Thoracic aorta (tissue), 2 donors: Measurements from ENCODE around the gene CDH26. TPM values are rescaled to one million over a fixed set of nuclear protein-coding genes. Genes with fewer than 3 reads are reported as not detected.
A peak's percentile ranks its signal among the peaks of the same experiment; 100 is the strongest.

Source experiments
- ATAC-seq: fragments of 150-250 bp; one replicate; pipeline ENCODE4 v1.8.0; 2017; ENCODE audit warnings: low read depth; ENCODE audit not compliant: insufficient number of reproducible peaks, low FRiP score
- DNase-seq: peaks from one replicate; pipeline ENCODE4 v3.0.0-alpha.2; 2020; ENCODE audit warnings: low spot score
- H3K27ac ChIP-seq, 2 donors: fragments of 200-600 bp; sonication (generic); 1 replicate in 1 of 2; 2 replicates in 1 of 2; pipeline ENCODE4 v1.5.1; 2016; ENCODE audit warnings: mild to moderate bottlenecking in 2 of 2, moderate library complexity in 2 of 2
- H3K27me3 ChIP-seq: fragments of 200-600 bp; sonication (generic); replicated peaks from 2 replicates; pipeline ENCODE4 v1.6.0; 2016; ENCODE audit warnings: mild to moderate bottlenecking; ENCODE audit not compliant: insufficient read depth
- H3K36me3 ChIP-seq: fragments of 200-600 bp; sonication (generic); one replicate; pipeline ENCODE4 v1.5.1; 2016
- H3K4me1 ChIP-seq, 2 donors: fragments of 200-600 bp; sonication (generic); 1 replicate in 1 of 2; 2 replicates in 1 of 2; pipeline versions ENCODE4 v1.5.1 to v1.6.0; 2016; ENCODE audit warnings: low read depth in 2 of 2, mild to moderate bottlenecking in 1 of 2; ENCODE audit not compliant: control insufficient read depth in 1 of 2
- H3K4me3 ChIP-seq: fragments of 200-600 bp; sonication (generic); 2 replicates; pipeline ENCODE4 v1.5.1; 2016; ENCODE audit warnings: mild to moderate bottlenecking
- H3K9me3 ChIP-seq: fragments of 200-600 bp; sonication (generic); 2 replicates; pipeline ENCODE4 v1.5.1; 2016
- CTCF ChIP-seq: fragments of 200-600 bp; sonication (generic); IDR thresholded peaks from one replicate; pipeline ENCODE4 v1.5.1; 2019; ENCODE audit warnings: antibody characterized with exemption
- total RNA-seq, 2 donors: library from RNA; depleted of rRNA; stranded (reverse); fragments of >200 nt; gene quantifications; one replicate each; pipeline versions ENCODE4 v1.1.0 to v1.2.3, GENCODE V29; 2016

The CDH26 gene
- total RNA-seq, 2 donors from 2014 or later = 2.3 to 2.5 TPM

- Histone ChIP-seq H3K4me3 (no peak overlapping the region), H3K9me3 (no peaks in the 10 kb centered on the region), H3K4me1 (peaks cover 0 to 6% of the 10 kb centered on the region in 2 donors), H3K27me3 (no peaks in the 10 kb centered on the region), H3K27ac (no peak overlapping the region), H3K36me3 (peaks cover 23% of the 10 kb centered on the region)
- no peak for DNase-seq
- TF ChIP-seq CTCF = no peak
- ATAC-seq = no peak
Measured at GRCh38 chr20:59947376-59947775, 10.8 kb upstream of the CDH26 start.

- H3K9me3 ChIP-seq = no peaks in the 10 kb centered on the region
- DNase-seq (no peak), ATAC-seq (no peak)
- peaks cover 0 to 6% of the 10 kb centered on the region in 2 donors for H3K4me1 ChIP-seq
- no peak overlapping the region for H3K27ac ChIP-seq
- H3K27me3 ChIP-seq = no peaks in the 10 kb centered on the region
- no peak overlapping the region for H3K4me3 ChIP-seq
- TF ChIP-seq CTCF = no peak
- peaks cover 21% of the 10 kb centered on the region for H3K36me3 ChIP-seq
Measured at GRCh38 chr20:59948212-59948611, 10.0 kb upstream of the CDH26 start.

- ATAC-seq (no peak), DNase-seq (no peak)
- Histone ChIP-seq H3K4me1 (peaks cover 0 to 6% of the 10 kb centered on the region in 2 donors), H3K4me3 (no peak overlapping the region), H3K36me3 (peaks cover 13% of the 10 kb centered on the region), H3K9me3 (no peaks in the 10 kb centered on the region), H3K27ac (no peak overlapping the region), H3K27me3 (no peaks in the 10 kb centered on the region)
- TF ChIP-seq CTCF = peak; percentile 54
Measured at GRCh38 chr20:59948828-59949720, 9.1 kb upstream of the CDH26 start.

GRCh38 chr20:59949911-59950310 is 8.3 kb upstream of the CDH26 start:
- no peak for DNase-seq
- no peak for ATAC-seq
- TF ChIP-seq CTCF = no peak
- Histone ChIP-seq H3K27me3 (no peaks in the 10 kb centered on the region), H3K4me3 (no peak overlapping the region), H3K4me1 (peaks cover 0 to 6% of the 10 kb centered on the region in 2 donors), H3K9me3 (no peaks in the 10 kb centered on the region), H3K27ac (no peak overlapping the region), H3K36me3 (peaks cover 6% of the 10 kb centered on the region)

DNA sequence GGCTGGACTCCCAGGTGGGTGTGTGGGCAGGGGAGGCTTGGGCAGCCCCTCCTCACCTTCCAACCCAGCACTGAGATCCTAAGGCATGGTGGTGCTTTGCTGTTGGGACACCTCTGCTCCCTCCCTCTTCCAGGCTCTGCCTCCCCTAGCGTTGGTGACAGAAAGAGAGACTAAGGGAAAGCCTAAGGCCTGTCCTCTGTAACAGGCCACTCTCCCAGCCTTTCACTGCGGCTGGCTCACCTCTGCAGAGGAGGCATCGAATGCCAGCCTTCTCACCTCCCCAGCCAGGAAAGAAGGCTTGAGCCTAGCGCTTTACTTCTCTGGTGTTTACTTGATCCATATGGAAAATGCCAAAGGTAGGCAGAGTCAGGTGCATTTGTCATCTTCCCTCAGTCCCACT is 3.5 kb upstream of the CDH26 start:
- no peak overlapping the region for H3K27ac ChIP-seq
- peaks cover 5% of the 10 kb centered on the region for H3K36me3 ChIP-seq
- no peak for DNase-seq
- no peaks in the 10 kb centered on the region for H3K4me1 ChIP-seq
- no peak for ATAC-seq
- no peak overlapping the region for H3K4me3 ChIP-seq
- H3K27me3 ChIP-seq = no peaks in the 10 kb centered on the region
- no peaks in the 10 kb centered on the region for H3K9me3 ChIP-seq
- no peak for TF ChIP-seq CTCF
